Measurements from ENCODE around the gene DMD.
"Not testable (repeated sequence)": the region's sequence is repeated elsewhere in the genome, so short reads cannot be mapped to it uniquely, and the experiment has no call there.

DNA sequence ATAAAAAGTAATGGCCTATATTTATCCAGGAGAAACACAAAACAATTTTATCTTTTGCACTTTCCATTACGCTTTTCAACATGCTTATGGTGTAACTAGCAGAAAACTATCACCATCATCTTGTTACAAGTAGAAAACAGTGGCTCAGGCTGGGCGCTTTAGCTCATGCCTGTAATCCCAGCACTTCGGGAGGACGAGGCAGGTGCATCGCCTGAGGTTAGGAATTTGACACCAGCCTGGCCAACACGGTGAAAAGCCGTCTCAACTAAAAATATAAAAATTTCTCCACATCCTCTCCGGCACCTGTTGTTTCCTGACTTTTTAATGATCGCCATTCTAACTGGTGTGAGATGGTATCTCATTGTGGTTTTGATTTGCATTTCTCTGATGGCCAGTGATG is 506.0 kb downstream of the DMD start:
- TF ChIP-seq, protein P1, sequence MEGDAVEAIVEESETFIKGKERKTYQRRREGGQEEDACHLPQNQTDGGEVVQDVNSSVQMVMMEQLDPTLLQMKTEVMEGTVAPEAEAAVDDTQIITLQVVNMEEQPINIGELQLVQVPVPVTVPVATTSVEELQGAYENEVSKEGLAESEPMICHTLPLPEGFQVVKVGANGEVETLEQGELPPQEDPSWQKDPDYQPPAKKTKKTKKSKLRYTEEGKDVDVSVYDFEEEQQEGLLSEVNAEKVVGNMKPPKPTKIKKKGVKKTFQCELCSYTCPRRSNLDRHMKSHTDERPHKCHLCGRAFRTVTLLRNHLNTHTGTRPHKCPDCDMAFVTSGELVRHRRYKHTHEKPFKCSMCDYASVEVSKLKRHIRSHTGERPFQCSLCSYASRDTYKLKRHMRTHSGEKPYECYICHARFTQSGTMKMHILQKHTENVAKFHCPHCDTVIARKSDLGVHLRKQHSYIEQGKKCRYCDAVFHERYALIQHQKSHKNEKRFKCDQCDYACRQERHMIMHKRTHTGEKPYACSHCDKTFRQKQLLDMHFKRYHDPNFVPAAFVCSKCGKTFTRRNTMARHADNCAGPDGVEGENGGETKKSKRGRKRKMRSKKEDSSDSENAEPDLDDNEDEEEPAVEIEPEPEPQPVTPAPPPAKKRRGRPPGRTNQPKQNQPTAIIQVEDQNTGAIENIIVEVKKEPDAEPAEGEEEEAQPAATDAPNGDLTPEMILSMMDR (IDR thresholded peaks at IDR 0.05; ENCODE audit: insufficient read depth, low read depth, low read length) = not testable (repeated sequence)
- not testable (repeated sequence) for TF ChIP-seq EZH2 (IDR thresholded peaks at IDR 0.05; ENCODE audit: insufficient read depth, low read length)

All from astrocyte (in vitro differentiated cells and primary cell).